GM21825 (cell line): ENCODE measurements around the gene BBS9.

Source experiments
- ATAC-seq: cut with Tn5 transposase; IDR thresholded peaks from one replicate; pipeline ENCODE4 v1.9.1; 2021; ENCODE audit warnings: mild to moderate bottlenecking, moderate library complexity; ENCODE audit not compliant: unreplicated experiment

The BBS9 gene

GRCh38 chr7:33534833-33535232 is 405.5 kb downstream of the BBS9 start:
- no peak for ATAC-seq

GRCh38 chr7:33535989-33536388 is 406.6 kb downstream of the BBS9 start:
- ATAC-seq, result no peak

DNA sequence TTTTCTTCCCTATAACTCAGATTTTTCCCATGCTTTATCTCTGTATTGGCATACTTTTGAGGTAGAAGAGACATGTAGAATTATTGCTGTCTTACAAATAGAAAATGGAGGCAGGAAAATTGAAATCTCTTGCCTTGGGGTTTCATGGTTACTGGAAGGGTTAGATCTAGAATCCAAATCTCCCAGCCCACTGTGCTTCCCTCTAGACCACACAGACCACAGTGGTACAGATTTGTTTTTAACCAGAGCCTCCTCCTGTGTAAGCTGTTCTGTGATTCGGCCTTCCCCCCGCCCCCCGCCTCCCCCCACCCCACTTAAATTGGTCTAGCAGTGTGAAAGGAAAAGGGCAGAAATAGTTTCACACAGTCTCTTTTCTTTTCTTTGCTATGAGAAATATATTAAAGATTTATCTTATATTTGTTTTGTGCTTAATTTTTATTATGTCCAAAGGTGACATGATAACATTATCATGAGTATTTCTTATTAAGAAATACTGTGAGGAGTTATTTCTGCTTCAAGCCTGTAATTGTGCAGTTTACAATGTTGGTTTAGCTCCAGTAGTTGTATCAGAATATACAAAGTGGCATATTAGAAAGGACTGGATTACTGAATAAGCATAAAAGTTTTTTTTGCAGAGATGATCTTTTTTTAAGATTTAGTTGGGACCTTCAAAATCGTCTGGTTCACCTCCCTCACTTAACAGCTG is 407.2 kb downstream of the BBS9 start:
- ATAC-seq, result no peak

- ATAC-seq, result no peak
Measured at GRCh38 chr7:33537104-33537477, 407.7 kb downstream of the BBS9 start.

DNA sequence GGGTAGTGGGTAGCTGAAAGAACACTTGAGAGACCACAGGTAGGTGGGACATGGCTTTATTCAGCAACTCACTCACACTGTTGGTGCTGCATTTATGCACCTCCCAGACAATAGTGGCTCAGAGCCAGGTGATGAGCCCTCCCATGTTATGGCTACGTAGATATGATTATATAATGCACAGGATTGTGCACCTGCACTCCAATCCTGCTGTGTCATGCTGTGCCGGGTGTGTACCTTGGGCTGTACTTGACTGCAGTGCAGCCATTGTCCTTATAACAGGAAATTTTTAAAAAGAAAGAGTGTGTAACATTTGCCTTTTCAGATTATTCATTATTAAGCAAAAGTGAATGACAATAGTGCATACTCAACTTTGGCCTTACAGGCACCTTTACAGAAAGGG is 409.8 kb downstream of the BBS9 start:
- ATAC-seq, result no peak

DNA sequence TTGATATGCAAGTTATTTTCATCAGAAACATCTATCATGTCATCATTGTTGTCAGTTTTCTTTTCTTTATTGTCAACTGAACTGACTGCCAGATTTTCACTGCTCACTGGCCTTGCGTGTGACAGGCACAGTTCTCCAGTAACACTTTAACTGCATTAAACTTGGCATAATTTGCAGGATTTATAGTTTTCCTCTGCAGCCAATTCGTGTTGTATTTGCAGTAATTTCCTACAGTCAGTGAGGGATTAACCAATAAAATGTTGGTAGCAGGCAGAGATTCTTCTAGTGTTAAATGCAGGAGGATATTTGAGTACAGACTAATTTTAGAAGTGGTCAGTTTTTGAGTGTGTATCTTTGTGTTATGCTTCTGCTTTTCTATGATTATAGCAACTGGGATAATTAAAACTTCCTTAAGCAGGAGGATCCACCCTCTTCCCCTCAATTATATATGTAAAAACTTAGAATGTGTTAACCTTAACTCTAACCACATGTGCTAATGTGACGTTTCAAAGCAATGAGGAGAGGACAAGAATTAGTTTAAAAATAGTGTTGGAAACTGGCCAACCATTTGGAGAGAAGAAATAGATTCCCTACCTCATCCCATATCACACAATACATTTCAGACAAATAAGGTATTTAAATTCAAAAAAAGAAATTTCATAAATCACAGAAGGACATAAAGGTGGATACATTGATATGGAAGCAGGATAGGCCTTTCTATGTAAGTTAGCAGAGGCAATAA is 410.5 kb downstream of the BBS9 start:
- no peak for ATAC-seq

DNA sequence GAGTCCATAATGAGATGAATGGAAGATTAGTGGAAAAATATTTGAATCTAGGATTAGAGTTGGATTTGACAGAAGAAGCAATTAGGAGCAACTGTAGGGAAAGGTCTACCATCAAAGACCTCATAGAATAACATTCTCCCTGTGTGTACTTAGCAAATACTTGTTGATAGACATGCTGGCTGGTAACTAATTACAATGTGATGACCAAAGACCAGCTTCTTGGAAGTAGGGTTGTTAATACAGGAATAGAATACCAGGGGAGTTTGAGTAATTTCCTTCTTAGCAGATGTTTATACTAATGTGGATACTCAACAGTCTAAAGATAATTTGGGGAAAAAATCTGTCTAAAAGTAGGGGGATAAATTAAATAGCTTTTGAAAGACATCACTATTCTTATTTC is 418.5 kb downstream of the BBS9 start:
- ATAC-seq, result no peak

GRCh38 chr7:33550363-33550762 is 421.0 kb downstream of the BBS9 start:
- no peak for ATAC-seq

DNA sequence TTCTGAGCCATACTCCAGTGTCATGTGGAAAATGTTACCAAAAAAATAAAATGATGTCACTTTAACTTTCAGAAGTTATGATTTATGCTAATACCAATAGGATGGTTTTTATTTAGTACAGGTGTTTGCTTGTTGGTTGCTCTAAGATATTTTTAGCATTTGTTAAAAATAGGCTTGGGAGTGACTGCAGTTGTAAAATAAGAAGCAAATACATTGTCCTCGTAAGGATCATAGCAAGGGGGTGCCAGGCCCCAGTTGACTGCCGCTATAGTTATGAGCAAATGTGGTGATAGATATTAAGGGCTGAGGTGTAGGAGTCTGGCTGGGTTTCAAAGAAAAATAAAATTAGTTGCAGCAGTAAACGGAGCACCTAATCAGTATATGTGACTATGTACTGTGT is 421.6 kb downstream of the BBS9 start:
- ATAC-seq, result no peak

DNA sequence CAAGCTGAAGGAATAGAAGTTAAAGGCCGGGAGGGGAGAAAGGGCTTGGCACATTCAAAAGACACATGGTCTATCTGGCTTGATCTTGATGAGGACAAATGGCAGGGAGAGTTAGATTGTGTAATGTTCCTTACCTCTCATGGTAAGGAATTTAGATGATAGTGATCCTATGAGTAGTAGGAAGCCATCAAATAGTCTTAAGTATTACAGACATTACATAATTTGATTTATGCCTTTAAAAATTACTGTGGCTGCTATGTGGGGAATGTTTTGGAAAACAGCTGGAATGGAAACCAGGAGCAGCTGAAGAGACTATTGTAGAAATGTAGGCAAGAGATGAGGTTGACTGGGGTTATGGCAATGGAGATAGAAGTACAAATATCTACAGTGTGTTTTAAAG is 424.7 kb downstream of the BBS9 start:
- no peak for ATAC-seq

DNA sequence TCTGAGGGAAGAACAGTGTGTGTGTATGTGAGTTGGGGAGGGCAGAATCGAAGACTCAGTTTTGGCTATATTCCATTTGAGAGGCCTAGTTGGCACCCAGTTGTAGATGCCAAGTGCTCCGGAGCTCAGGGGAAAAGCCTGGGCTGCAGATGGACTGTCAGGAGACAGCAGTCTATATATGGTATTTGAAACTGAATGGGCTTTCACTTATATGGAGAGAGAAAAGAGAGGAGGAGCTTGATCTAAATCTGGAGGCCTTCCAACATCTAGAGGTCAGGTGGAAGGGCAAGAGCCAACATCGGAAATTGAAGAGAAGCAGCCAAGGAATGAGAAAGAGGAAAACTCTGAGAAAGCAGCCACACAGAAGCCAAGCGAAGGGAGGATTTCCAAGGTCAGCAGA is 425.2 kb downstream of the BBS9 start:
- no peak for ATAC-seq

GRCh38 chr7:33556472-33556871 is 427.1 kb downstream of the BBS9 start:
- no peak for ATAC-seq

- no peak for ATAC-seq
Measured at GRCh38 chr7:33558549-33559323, 429.4 kb downstream of the BBS9 start.

DNA sequence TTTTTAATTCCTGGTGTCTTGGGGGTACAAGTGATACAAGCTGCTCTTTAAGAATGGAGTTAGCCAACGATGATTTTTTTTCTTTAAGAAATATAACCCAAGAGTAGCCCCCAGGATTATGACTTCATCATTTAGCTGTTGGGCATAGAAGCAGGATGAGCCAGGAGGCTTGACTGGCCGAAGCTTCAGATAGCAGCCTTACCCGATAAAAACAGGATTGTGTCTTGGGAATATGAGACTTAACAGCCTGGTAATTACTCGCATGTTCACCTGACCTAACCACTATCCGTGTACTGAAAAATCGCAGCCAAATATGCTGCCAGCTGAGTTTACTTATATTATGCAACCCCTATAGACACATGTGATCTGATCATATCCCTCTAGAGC is 430.0 kb downstream of the BBS9 start:
- no peak for ATAC-seq

DNA sequence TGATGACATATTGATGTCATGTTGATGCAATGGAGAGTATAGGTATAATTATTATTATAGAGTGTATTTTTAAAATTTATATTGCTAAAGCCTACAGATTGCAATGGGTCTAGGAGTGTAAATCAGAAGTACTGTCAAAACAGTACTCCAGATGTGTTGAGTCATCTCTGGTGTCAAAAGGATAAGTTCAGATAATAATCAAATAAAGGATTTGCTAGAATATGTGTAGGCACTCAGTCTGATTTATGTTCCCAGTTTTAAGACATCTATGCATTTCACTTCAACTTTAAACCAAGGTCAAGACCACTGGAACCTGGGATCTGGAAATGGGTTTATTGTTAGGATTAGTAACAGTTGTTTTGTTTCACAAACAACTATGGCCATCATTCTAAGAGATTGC is 433.6 kb downstream of the BBS9 start:
- no peak for ATAC-seq

DNA sequence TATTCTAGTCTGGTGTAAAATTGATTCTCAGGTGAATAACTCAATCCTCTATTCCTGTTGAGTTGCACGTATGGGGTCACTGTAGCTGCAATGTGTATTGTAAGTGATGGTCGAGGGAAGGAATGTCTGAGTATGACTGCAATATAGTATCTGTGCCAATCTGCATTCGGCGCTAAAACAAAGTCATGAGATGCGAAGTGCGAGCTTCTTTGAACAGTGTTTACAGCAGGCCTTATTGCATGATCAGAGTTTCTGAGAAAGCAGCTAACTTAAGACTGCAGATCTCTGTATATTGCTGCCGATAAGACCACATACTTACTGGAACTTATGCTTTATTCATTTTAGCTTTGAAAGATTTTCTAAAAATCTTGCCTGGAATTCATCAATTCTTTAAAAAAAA is 434.3 kb downstream of the BBS9 start:
- no peak for ATAC-seq

DNA sequence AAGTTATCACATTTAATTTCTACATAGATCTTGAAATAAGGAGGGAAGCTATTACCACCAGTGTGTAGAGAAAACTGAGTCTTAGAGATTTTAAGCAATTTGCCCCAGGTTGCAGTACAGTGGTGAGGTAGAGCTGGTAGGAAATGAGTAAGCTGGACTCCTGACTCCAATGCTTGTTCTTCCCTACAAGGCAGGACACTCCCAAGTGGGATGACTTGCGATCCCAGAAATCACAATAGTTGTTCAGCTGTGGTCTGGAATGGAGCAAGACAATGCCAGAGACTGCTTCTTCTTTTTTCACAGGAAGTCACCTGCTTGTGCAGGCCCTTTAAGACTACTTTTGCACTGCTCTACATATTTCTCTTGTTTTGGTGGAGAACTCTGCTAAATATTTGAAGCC is 448.8 kb downstream of the BBS9 start:
- no peak for ATAC-seq

GRCh38 chr7:33578881-33579672 is 449.7 kb downstream of the BBS9 start:
- ATAC-seq, result no peak

DNA sequence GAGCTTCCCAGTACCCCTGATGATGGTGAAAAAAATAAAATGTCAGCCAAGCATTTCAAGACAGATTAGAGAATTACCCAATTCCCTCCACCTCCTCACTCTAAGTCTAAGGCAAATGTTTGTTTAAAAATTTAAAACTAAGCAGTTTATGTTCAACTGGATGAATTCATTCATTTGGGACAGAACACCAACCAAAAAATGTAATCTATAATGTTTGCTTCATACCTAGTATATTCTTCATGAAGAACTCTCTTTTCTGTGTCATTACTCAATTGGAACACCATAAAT is 450.3 kb downstream of the BBS9 start:
- ATAC-seq, result no peak

- ATAC-seq, result no peak
Measured at GRCh38 chr7:33581236-33581635, 451.9 kb downstream of the BBS9 start.

GRCh38 chr7:33582104-33582503 is 452.7 kb downstream of the BBS9 start:
- no peak for ATAC-seq
